NOMO-1 (cell line): ENCODE results near the gene MEA1.

Experiments used
- DNase-seq, 2 experiments: peaks; one replicate each; lab custom pipeline; 2025; ENCODE audit not compliant: unreplicated experiment in 2 of 2; lab: John Stamatoyannopoulos, UW

MEA1 gene

DNA sequence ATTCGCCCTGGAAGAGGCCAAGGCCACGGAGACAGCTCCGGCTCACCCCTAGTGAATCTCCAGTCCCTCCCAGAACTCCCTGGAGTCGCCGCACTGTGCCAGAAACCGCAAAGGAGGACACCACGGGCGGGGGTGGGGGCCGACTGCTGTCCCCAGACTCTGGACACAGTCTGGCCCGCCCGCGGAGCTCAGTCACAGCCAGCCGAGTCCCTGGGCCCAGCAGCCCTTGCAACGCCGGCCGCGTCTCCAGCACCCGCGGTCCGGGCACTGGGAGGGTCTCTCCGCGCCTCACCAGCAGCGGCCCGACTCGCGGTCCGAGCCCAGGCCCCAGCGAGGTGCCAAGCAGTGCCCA is 35.3 kb downstream of the MEA1 start:
- no peak for DNase-seq

DNA sequence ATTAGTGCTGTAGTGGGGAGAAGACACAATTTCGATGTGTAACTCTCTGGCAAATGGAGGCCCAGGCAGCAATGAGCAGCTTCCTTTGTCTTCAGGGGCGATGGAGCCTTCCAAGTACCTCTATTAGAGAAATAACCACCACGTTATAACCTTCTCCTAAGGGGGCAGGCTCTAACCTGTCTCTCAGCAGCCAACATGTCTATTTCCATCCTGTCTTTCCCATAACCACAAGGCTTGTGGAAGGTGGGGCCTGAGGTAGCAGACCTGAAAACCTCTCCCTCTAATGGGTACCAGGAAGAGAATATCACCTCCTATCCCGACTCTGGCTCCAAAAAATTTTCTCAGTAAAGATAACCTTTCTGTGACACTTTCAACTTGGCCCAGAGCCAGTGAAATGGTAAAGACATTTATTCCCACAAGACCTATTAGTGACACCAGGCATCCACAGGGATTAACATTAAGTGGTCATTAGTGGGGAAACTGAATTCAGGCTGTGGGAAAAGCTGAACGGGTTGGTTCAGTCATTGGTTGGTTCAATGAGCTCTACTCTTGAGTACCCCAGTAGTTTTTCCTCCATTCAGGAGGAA is 38.7 kb downstream of the MEA1 start:
- DNase-seq = no peak

GRCh38 chr6:42973926-42974325 is 39.8 kb downstream of the MEA1 start:
- no peak for DNase-seq

- DNase-seq = no peak
Measured at GRCh38 chr6:42971746-42972327, 41.9 kb downstream of the MEA1 start.

DNA sequence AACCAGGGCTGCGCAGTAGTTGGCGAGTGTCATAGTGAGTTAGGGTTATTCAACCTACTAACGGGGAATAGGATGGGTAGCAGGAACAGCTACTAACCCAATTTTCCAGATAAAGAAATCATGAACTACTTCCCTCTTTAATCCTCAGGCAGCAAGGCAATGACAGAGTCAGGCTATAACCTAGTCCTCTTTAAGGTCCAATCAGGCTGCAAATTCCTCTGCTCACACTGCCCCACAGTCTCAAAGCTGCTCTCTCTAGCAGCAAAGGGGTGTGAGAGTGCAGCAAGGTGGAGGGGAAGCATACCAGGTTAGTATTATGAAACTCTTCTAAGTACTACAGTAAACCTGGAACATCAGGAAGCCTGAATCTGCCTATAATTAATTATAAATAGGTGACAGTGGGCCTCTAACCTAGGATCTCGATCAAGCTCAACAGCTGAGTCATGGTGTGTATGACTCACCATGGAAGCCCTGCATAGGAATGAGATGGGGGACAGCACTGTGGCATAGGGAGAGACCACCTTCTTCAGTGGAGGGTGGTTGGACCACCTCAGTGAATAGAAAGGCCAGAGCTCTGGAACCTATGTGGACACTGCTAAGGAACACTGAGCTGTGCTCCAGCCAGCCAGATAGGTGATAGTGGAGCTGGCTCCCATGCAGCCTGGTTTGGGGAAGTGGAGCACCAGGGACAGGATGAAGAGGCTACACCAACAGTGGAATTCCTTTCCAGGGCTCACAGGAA is 42.7 kb downstream of the MEA1 start:
- no peak for DNase-seq

DNA sequence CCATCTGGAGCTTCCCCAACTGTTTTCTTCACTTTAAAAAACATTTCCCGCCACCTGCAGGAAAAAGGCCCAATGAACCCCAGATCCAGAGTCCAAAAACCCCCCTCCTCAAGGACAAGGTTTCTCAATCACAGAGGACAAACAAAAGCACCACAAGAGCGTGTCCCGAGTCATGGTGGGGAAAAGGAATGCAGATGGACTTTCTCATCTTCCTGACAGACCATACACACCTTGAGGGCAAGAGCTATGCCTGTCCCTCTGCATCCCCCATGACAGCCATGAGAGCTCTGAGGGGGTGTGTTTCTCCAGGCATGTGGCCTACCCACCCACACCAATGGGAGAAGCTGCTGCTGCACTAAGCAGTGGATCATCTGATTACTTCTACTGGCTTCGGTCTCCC is 43.8 kb downstream of the MEA1 start:
- DNase-seq = no peak

GRCh38 chr6:42969431-42969830 is 44.3 kb downstream of the MEA1 start:
- DNase-seq = no peak

GRCh38 chr6:42968783-42969182 is 45.0 kb downstream of the MEA1 start:
- DNase-seq = no peak

DNA sequence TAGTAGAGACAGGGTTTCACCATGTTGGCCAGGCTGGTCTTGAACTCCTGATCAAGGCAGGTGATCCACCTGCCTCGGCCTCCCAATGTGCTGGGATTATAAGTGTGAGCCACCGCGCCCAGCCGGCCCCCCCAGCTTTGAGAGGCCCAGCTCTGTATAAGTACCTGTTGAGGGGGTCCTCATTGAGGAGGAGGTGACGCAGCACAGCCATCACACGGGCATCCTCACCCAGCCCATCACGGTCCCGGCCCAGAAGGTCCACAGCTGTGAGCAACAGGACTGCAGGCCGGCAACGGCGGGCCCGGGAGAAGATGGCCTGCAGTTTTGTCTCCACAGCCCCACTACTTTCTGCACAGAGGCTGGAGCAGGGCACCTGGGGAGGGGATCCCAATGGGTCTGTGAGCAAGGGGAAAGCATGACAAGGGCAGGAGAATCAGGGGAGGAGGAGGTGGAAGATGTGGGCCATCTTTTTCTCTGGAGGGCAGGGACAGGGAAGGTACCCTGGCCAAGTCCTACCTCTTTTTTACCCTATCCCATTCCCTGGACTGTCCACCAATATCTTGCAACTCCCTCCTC is 45.5 kb downstream of the MEA1 start:
- no peak for DNase-seq

GRCh38 chr6:42967228-42967627 is 46.5 kb downstream of the MEA1 start:
- DNase-seq = no peak

GRCh38 chr6:42966571-42966970 is 47.2 kb downstream of the MEA1 start:
- DNase-seq = no peak

- DNase-seq = peak in 1 of 2 experiments; percentile 5
Measured at GRCh38 chr6:42963855-42964605, 49.7 kb downstream of the MEA1 start.

DNA sequence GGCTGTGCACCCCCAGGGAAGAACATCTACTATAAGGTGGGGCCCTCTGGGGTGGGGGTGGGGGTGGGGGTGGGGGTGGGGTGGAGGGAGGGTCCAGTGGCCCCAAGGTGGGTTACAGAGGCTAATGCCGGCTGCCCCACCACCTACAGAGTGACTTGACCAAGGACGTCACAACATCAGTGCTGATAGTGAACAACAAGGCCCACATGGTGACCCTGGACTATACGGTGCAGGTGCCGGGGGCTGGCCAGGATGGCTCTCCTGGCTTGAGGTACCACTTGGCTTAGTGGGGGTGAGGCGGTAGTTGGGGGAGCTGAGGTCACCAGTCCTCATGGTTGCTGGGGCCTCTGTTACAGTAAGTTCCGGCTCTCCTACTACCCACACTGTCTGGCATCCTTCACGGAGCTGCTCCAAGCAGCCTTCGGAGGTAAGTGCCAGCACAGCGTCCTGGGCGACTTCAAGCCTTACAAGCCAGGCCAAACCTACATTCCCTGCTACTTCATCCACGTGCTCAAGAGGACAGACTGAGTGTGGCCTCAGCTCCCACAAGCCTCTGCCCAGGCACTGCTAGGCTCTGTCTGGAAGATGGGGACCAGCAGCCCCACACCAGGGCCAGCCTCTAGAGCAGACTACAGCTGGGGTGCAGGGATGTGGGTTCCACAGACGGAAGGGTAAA is 50.4 kb downstream of the MEA1 start:
- DNase-seq = no peak

- DNase-seq = no peak
Measured at GRCh38 chr6:42962502-42963178, 51.1 kb downstream of the MEA1 start.

DNA sequence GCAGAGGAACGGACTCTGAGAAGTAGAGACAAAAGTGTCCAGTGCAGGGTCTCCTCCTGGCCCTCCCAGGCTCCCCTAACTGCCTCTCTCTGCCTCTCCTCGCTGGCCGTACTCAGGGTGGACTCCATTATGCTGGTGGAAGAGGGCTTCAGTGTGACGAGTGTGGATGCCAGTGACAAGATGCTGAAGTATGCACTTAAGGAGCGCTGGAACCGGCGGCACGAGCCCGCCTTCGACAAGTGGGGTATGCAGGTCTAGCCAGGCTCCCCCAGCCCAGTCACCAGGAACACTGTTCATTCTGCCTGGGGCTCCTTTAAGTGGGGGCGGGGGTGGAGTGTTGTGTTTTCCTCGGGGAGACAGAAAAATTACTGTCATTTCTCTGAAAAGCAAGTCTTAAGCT is 51.6 kb downstream of the MEA1 start:
- DNase-seq = no peak
